SK-N-SH treated with all-trans-retinoic acid at 6 μM for 48 hours (cell line): Measurements from ENCODE around the gene CHTF18.

Experiments used
- ATAC-seq: fragments of 200-7000 bp; cut with Tn5 transposase; 3 replicates; pipeline ENCODE4 v1.9.1; 2020; ENCODE audit warnings: mild to moderate bottlenecking, moderate library complexity
- ARNTL ChIP-seq: fragments of 450-650 bp; formaldehyde crosslinking; IDR thresholded peaks from 2 replicates; pipeline ENCODE4 v1.5.0; 2020; ENCODE audit warnings: low read depth, mild to moderate bottlenecking, moderate library complexity, borderline replicate concordance
- BACH2 ChIP-seq: fragments of 250-450 bp; sonication (Bioruptor Pico); IDR thresholded peaks from 2 replicates; pipeline ENCODE4 v1.9.0; 2021; ENCODE audit warnings: mild to moderate bottlenecking, borderline replicate concordance
- CREB5 ChIP-seq: fragments of 250-450 bp; sonication (Bioruptor Pico); IDR thresholded peaks from 2 replicates; pipeline ENCODE4 v1.5.1; 2020; ENCODE audit warnings: low read depth, mild to moderate bottlenecking, moderate library complexity
- CSDC2 ChIP-seq: fragments of 250-450 bp; sonication (Bioruptor Pico); IDR thresholded peaks from 2 replicates; pipeline ENCODE4 v1.5.0; 2020; ENCODE audit warnings: mild to moderate bottlenecking, moderate library complexity
- ESRRG ChIP-seq: fragments of 250-450 bp; sonication (Bioruptor Pico); IDR thresholded peaks from 2 replicates; pipeline ENCODE4 v1.6.1; 2021; ENCODE audit warnings: mild to moderate bottlenecking
- GLIS3 ChIP-seq: fragments of 250-450 bp; sonication (Bioruptor Pico); IDR thresholded peaks from 2 replicates; pipeline ENCODE4 v1.5.0; 2020; ENCODE audit warnings: mild to moderate bottlenecking, moderate library complexity
- ISL1 ChIP-seq: fragments of 250-450 bp; sonication (Bioruptor Pico); IDR thresholded peaks from 2 replicates; pipeline ENCODE4 v2.1.2; 2022; ENCODE audit warnings: mild to moderate bottlenecking, moderate library complexity
- OSR1 ChIP-seq: fragments of 250-450 bp; sonication (Bioruptor Pico); IDR thresholded peaks from 2 replicates; pipeline ENCODE4 v1.8.0; 2022; ENCODE audit warnings: moderate library complexity, mild to moderate bottlenecking, inconsistent platforms
- PATZ1 ChIP-seq: fragments of 250-450 bp; sonication (Bioruptor Pico); IDR thresholded peaks from 2 replicates; pipeline ENCODE4 v1.8.0; 2020; ENCODE audit warnings: mild to moderate bottlenecking, moderate library complexity, borderline replicate concordance
- POU6F1 ChIP-seq: fragments of 250-450 bp; sonication (Bioruptor Pico); IDR thresholded peaks from 2 replicates; pipeline ENCODE4 v1.8.0; 2021; ENCODE audit warnings: low read depth, mild to moderate bottlenecking, moderate library complexity, borderline replicate concordance
- PPARA ChIP-seq: fragments of 250-450 bp; sonication (Bioruptor Pico); IDR thresholded peaks from 2 replicates; pipeline ENCODE4 v1.5.0; 2020; ENCODE audit warnings: mild to moderate bottlenecking, borderline replicate concordance
- RARB ChIP-seq: fragments of 250-450 bp; sonication (Bioruptor Pico); IDR thresholded peaks from 2 replicates; pipeline ENCODE4 v1.8.0; 2021; ENCODE audit warnings: mild to moderate bottlenecking, moderate library complexity
- SNAI2 ChIP-seq: fragments of 250-450 bp; sonication (Bioruptor Pico); IDR thresholded peaks from 2 replicates; pipeline ENCODE4 v1.5.0; 2020; ENCODE audit warnings: mild to moderate bottlenecking, moderate library complexity
- TCF4 ChIP-seq: fragments of 250-450 bp; sonication (Bioruptor Pico); IDR thresholded peaks from 2 replicates; pipeline ENCODE4 v1.8.0; 2021; ENCODE audit warnings: mild to moderate bottlenecking, moderate library complexity, borderline replicate concordance
- TOX ChIP-seq: fragments of 250-450 bp; sonication (Bioruptor Pico); IDR thresholded peaks from 2 replicates; pipeline ENCODE4 v1.8.0; 2021; ENCODE audit warnings: mild to moderate bottlenecking, moderate library complexity, borderline replicate concordance
- ZC3H10 ChIP-seq: fragments of 250-450 bp; sonication (Bioruptor Pico); IDR thresholded peaks from 2 replicates; pipeline ENCODE4 v1.5.1; 2021; ENCODE audit warnings: mild to moderate bottlenecking, moderate library complexity
- ZFP3 ChIP-seq: fragments of 250-450 bp; sonication (Bioruptor Pico); IDR thresholded peaks from 2 replicates; pipeline ENCODE4 v1.5.0; 2020; ENCODE audit warnings: mild to moderate bottlenecking, moderate library complexity
- ZFP30 ChIP-seq: fragments of 450-650 bp; formaldehyde crosslinking; IDR thresholded peaks from 2 replicates; pipeline ENCODE4 v1.5.0; 2022; ENCODE audit warnings: mild to moderate bottlenecking, moderate library complexity
- ZNF565 ChIP-seq: fragments of 450-650 bp; formaldehyde crosslinking; conservative IDR thresholded peaks from 2 replicates; pipeline ENCODE4 v1.5.0; 2020; ENCODE audit warnings: low read depth, mild to moderate bottlenecking, moderate library complexity
- ZNF70 ChIP-seq: fragments of 450-650 bp; formaldehyde crosslinking; IDR thresholded peaks from 2 replicates; pipeline ENCODE4 v1.5.0; 2020; ENCODE audit warnings: mild to moderate bottlenecking, moderate library complexity
- ZNF8 ChIP-seq: fragments of 450-650 bp; formaldehyde crosslinking; IDR thresholded peaks from 2 replicates; pipeline ENCODE4 v1.5.0; 2020; ENCODE audit warnings: mild to moderate bottlenecking, moderate library complexity
- TF ChIP-seq, protein P1 (sequence below): fragments of 250-450 bp; sonication (Bioruptor Pico); IDR thresholded peaks from 2 replicates; pipeline ENCODE4 v1.5.1; 2021; ENCODE audit warnings: mild to moderate bottlenecking, moderate library complexity
- TF ChIP-seq, protein P2 (sequence below): fragments of 250-450 bp; sonication (Bioruptor Pico); IDR thresholded peaks from 2 replicates; pipeline ENCODE4 v1.5.0; 2020; ENCODE audit warnings: mild to moderate bottlenecking, moderate library complexity

CHTF18 gene

DNA sequence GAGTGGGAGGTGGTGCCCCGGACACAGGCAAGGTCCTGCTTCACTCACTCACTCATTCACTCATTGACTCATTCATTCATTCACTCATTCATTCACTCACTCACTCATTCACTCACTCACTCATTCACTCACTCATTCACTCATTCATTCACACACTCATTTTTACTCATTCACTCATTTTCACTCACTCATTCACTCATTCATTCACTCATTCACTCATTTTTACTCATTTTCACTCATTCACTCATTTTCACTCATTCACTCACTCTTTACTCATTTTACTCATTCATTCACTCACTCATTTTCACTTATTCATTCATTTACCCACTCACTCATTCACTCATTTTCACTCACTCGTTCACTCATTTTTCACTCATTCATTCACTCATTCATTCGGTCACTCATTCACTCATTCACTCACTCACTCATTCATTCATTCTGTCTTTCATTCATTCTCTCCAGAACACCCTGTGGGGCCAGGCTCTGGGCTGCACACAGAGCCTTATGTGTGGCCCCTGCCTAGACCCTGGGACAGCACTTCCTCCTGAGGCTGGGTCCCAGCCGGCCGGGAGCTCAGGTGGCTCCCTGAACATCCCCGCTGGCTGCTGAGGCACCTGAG lies 9.4 kb upstream of the CHTF18 start:
- no peak for ATAC-seq
- TF ChIP-seq, protein P1, sequence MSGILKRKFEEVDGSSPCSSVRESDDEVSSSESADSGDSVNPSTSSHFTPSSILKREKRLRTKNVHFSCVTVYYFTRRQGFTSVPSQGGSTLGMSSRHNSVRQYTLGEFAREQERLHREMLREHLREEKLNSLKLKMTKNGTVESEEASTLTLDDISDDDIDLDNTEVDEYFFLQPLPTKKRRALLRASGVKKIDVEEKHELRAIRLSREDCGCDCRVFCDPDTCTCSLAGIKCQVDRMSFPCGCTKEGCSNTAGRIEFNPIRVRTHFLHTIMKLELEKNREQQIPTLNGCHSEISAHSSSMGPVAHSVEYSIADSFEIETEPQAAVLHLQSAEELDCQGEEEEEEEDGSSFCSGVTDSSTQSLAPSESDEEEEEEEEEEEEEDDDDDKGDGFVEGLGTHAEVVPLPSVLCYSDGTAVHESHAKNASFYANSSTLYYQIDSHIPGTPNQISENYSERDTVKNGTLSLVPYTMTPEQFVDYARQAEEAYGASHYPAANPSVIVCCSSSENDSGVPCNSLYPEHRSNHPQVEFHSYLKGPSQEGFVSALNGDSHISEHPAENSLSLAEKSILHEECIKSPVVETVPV (CRISPR knock-in tag): no peak
- TF ChIP-seq RARB (CRISPR knock-in tag): no peak
- TF ChIP-seq TCF4 (CRISPR knock-in tag): no peak
- no peak for TF ChIP-seq CREB5 (CRISPR knock-in tag)
- no peak for TF ChIP-seq GLIS3 (CRISPR knock-in tag)
- TF ChIP-seq ZNF8: no peak
- no peak for TF ChIP-seq ZNF565 (CRISPR knock-in tag)
- no peak for TF ChIP-seq ZFP3 (CRISPR knock-in tag)
- no peak for TF ChIP-seq BACH2 (CRISPR knock-in tag)
- TF ChIP-seq OSR1 (CRISPR knock-in tag): no peak
- TF ChIP-seq, protein P2, sequence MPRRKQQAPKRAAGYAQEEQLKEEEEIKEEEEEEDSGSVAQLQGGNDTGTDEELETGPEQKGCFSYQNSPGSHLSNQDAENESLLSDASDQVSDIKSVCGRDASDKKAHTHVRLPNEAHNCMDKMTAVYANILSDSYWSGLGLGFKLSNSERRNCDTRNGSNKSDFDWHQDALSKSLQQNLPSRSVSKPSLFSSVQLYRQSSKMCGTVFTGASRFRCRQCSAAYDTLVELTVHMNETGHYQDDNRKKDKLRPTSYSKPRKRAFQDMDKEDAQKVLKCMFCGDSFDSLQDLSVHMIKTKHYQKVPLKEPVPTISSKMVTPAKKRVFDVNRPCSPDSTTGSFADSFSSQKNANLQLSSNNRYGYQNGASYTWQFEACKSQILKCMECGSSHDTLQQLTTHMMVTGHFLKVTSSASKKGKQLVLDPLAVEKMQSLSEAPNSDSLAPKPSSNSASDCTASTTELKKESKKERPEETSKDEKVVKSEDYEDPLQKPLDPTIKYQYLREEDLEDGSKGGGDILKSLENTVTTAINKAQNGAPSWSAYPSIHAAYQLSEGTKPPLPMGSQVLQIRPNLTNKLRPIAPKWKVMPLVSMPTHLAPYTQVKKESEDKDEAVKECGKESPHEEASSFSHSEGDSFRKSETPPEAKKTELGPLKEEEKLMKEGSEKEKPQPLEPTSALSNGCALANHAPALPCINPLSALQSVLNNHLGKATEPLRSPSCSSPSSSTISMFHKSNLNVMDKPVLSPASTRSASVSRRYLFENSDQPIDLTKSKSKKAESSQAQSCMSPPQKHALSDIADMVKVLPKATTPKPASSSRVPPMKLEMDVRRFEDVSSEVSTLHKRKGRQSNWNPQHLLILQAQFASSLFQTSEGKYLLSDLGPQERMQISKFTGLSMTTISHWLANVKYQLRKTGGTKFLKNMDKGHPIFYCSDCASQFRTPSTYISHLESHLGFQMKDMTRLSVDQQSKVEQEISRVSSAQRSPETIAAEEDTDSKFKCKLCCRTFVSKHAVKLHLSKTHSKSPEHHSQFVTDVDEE (CRISPR knock-in tag): no peak
- TF ChIP-seq ARNTL (CRISPR knock-in tag): no peak
- TF ChIP-seq ISL1 (CRISPR knock-in tag): no peak
- TF ChIP-seq ESRRG (CRISPR knock-in tag): no peak
- no peak for TF ChIP-seq PPARA (CRISPR knock-in tag)
- no peak for TF ChIP-seq POU6F1 (CRISPR knock-in tag)
- no peak for TF ChIP-seq SNAI2 (CRISPR knock-in tag)
- no peak for TF ChIP-seq ZNF70
- no peak for TF ChIP-seq CSDC2 (CRISPR knock-in tag)

DNA sequence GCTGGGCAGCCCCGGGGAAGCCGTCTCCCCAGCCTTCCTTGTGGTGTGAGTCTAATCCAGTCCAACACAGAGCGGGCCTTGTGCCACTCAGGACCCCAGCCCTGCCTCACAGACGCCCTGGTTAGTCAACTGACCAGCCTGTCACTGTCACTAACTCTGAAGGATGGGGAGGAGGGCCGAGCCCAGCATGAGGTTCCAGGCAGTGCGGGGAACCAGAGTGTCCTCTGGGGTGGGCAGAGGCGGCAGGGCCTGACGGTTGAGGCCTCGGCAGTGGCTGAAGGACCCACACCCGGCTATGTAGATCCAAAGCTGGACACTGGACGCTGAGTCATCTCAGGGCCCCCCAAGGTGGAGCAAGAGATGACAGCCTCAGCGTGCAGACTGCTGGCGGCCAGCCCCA lies 8.9 kb upstream of the CHTF18 start:
- no peak for ATAC-seq
- TF ChIP-seq SNAI2 (CRISPR knock-in tag): no peak
- TF ChIP-seq ZFP3 (CRISPR knock-in tag): no peak
- no peak for TF ChIP-seq ISL1 (CRISPR knock-in tag)
- TF ChIP-seq ZNF565 (CRISPR knock-in tag): no peak
- no peak for TF ChIP-seq BACH2 (CRISPR knock-in tag)
- no peak for TF ChIP-seq PATZ1 (CRISPR knock-in tag)
- TF ChIP-seq GLIS3 (CRISPR knock-in tag): no peak
- no peak for TF ChIP-seq CSDC2 (CRISPR knock-in tag)
- TF ChIP-seq, protein P2 (CRISPR knock-in tag): no peak
- TF ChIP-seq, protein P1 (CRISPR knock-in tag): no peak
- TF ChIP-seq ZC3H10 (CRISPR knock-in tag): no peak
- no peak for TF ChIP-seq CREB5 (CRISPR knock-in tag)
- TF ChIP-seq ZFP30 (CRISPR knock-in tag): no peak
- TF ChIP-seq RARB (CRISPR knock-in tag): no peak
- TF ChIP-seq TOX: no peak
- TF ChIP-seq OSR1 (CRISPR knock-in tag): no peak
- no peak for TF ChIP-seq PPARA (CRISPR knock-in tag)
